NT2/D1 (cell line): ENCODE measurements around the gene IMMP2L.
A peak's percentile ranks its signal among the peaks of the same experiment; 100 is the strongest.

ENCODE experiments used
- DNase-seq: peaks from one replicate; pipeline ENCODE4 v3.0.0-alpha.2; 2011; ENCODE audit warnings: low read depth, low spot score
- H3K27me3 ChIP-seq: 2 replicates; pipeline ENCODE4 v1.6.0; 2011; ENCODE audit warnings: mild to moderate bottlenecking; ENCODE audit not compliant: insufficient read length, insufficient read depth
- H3K36me3 ChIP-seq: 2 replicates; pipeline ENCODE4 v1.6.1; 2011; ENCODE audit warnings: mild to moderate bottlenecking, low read length, mixed read lengths; ENCODE audit not compliant: insufficient read depth, insufficient read length
- H3K4me1 ChIP-seq: 2 replicates; pipeline ENCODE4 v1.5.1; 2011; ENCODE audit not compliant: insufficient read depth, insufficient read length
- H3K4me3 ChIP-seq: 2 replicates; pipeline ENCODE4 v1.5.1; 2011; ENCODE audit warnings: low read depth; ENCODE audit not compliant: insufficient read length
- H3K9ac ChIP-seq: 2 replicates; pipeline ENCODE4 v1.6.0; 2011; ENCODE audit warnings: low read depth; ENCODE audit not compliant: insufficient read length
- H3K9me3 ChIP-seq: 2 replicates; pipeline ENCODE4 v1.5.1; 2011; ENCODE audit warnings: mild to moderate bottlenecking, low read length; ENCODE audit not compliant: insufficient read depth
- SUZ12 ChIP-seq: IDR thresholded peaks from 2 replicates; pipeline ENCODE4 v1.6.1; 2011; ENCODE audit not compliant: insufficient read length, insufficient read depth; ENCODE audit errors: extremely low read depth
- YY1 ChIP-seq: IDR thresholded peaks from 2 replicates; pipeline ENCODE4 v1.6.1; 2011; ENCODE audit not compliant: insufficient read length, insufficient read depth
- ZNF274 ChIP-seq: IDR thresholded peaks from 2 replicates; pipeline ENCODE4 v1.6.1; 2011; ENCODE audit warnings: mild to moderate bottlenecking, low read depth, low read length

The IMMP2L gene

DNA sequence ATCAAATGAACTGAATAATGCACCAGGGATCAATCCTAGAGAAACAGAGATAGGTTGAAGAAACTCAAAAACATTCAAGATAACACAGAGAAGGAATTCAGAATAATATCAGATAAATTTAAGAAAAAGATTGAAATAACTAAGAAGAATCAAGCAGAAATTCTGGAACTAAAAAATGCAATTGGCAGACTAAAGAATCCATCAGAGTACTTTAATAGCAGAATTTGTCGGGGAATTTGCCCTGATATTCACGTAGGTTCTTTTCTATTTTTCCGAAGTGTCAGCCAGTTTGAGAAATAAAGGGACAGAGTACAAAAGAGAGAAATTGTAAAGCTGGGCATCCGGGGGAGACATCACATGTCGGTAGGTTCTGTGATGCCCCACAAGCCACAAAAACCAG is 9.4 kb upstream of the IMMP2L start:
- no peak for DNase-seq
- no peaks in the 10 kb centered on the region; the same call in 1 of the 2 replicates for H3K9me3 ChIP-seq
- TF ChIP-seq SUZ12: no peak
- TF ChIP-seq ZNF274: no peak
- no peak for TF ChIP-seq YY1
- H3K9ac ChIP-seq: no peak overlapping the region
- H3K27me3 ChIP-seq: no peaks in the 10 kb centered on the region
- no peaks in the 10 kb centered on the region for H3K36me3 ChIP-seq
- no peaks in the 10 kb centered on the region for H3K4me1 ChIP-seq
- H3K4me3 ChIP-seq: no peak overlapping the region

DNA sequence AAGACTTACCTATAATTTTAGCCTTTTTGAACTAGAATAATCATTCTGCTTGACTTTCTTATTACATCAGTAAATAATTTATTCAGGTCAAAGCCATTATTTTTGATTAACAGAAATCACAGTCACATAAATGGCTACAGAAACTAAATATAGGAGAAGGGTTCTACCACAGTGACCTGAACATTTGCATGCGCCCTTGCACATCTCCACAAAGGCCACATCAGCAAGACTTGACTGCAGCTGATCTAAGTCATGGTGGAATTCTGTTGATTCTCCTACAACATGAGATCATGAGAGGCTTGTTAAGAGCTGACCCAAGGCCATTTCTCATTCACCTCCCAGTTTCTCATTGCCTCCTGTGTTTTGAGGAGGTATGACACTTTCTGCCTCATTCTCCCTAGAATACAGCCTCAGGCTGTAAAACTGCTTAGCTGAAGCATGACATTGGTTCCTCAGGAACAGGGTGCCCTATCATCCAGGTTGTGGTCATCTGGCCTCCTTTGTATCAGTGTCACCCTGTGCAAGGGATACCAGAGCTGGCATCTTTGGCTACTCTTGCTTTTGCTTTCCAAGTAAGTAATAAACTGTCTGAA is 6.7 kb upstream of the IMMP2L start:
- Histone ChIP-seq H3K4me1 (no peaks in the 10 kb centered on the region), H3K9ac (no peak overlapping the region), H3K9me3 (no peaks in the 10 kb centered on the region; the same call in 1 of the 2 replicates), H3K4me3 (no peak overlapping the region), H3K27me3 (no peaks in the 10 kb centered on the region), H3K36me3 (no peaks in the 10 kb centered on the region)
- TF ChIP-seq ZNF274 (no peak), YY1 (no peak), SUZ12 (no peak)
- no peak for DNase-seq

GRCh38 chr7:111568419-111568818 is 6.1 kb upstream of the IMMP2L start:
- H3K27me3 ChIP-seq: no peaks in the 10 kb centered on the region
- H3K4me3 ChIP-seq: no peak overlapping the region
- DNase-seq: no peak
- H3K9ac ChIP-seq: no peak overlapping the region
- no peaks in the 10 kb centered on the region; the same call in 1 of the 2 replicates for H3K9me3 ChIP-seq
- no peaks in the 10 kb centered on the region for H3K4me1 ChIP-seq
- TF ChIP-seq YY1 (no peak), SUZ12 (no peak), ZNF274 (no peak)
- H3K36me3 ChIP-seq: no peaks in the 10 kb centered on the region

- H3K4me1 ChIP-seq: no peaks in the 10 kb centered on the region
- H3K4me3 ChIP-seq: no peak overlapping the region
- H3K27me3 ChIP-seq: no peaks in the 10 kb centered on the region
- no peak for DNase-seq
- peaks cover 4% of the 10 kb centered on the region for H3K36me3 ChIP-seq
- TF ChIP-seq SUZ12 (no peak), ZNF274 (no peak), YY1 (no peak)
- H3K9me3 ChIP-seq: no peaks in the 10 kb centered on the region
- H3K9ac ChIP-seq: no peak overlapping the region
Observed at GRCh38 chr7:111564078-111564477, 1.8 kb upstream of the IMMP2L start.

DNA sequence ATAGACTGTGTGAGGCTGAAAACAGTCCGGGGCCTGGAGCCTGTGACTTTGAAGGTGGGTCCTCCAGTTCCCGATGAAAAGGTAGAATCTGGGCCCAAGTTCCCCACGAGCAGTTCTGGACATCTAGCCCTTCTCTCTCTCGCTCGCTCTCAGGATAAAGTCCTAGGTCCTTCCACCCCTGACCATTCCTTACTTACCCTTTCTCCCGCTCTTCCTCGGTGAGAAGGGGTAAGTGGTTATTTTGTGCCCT is 713 bp downstream of the IMMP2L start:
- Histone ChIP-seq H3K9ac (peak overlapping the region; percentile 85), H3K27me3 (no peaks in the 10 kb centered on the region), H3K4me3 (peak overlapping the region; percentile 73), H3K36me3 (peaks cover 17% of the 10 kb centered on the region), H3K4me1 (no peaks in the 10 kb centered on the region), H3K9me3 (no peaks in the 10 kb centered on the region)
- TF ChIP-seq ZNF274 (no peak), SUZ12 (no peak), YY1 (no peak)
- no peak for DNase-seq

DNA sequence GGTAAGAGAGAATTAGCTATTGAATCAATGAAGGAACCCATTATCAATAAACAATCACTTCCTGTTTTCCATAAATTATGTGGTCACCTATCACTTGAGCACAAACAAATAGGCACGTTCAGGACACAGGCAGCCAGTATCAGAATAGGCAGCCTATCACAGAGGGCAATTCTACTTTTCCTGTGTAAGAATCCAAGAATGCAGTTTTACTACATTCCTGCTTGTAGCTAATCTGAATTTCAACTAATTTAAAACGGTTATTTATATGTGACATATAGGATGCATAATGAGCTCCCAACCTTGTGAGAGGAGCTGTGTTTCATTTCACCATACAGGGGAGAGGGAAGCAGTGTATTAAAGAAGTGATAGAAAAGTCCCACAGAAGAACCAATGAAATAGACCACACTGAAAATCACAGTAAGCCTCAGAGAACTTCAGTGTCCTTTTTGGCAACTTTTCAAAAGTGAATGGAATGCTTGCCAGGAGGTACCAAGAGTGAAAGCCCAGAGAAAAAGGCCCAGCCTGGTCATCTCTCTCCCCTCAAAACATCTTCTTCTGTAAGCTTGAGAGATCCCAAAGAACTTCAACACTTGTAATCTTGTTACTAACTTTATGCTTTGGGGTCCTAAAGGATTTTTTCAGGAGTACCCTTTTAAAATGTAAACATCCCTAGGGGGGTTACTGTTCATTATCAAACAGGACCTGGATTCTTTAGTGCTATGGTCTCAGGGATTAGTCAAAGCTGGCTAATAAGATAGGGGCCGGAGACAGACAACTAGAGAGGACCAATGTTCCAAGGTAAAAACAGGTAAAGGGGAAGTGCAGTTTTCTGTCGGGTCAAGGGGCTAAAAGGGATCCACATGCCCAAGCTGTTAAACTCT is 1.3 kb downstream of the IMMP2L start:
- Histone ChIP-seq H3K27me3 (no peaks in the 10 kb centered on the region), H3K9ac (peak overlapping the region; percentile 85), H3K4me1 (no peaks in the 10 kb centered on the region), H3K36me3 (peaks cover 17% of the 10 kb centered on the region), H3K4me3 (peak overlapping the region; percentile 73), H3K9me3 (no peaks in the 10 kb centered on the region)
- TF ChIP-seq YY1 (no peak), SUZ12 (no peak), ZNF274 (no peak)
- DNase-seq: no peak

DNA sequence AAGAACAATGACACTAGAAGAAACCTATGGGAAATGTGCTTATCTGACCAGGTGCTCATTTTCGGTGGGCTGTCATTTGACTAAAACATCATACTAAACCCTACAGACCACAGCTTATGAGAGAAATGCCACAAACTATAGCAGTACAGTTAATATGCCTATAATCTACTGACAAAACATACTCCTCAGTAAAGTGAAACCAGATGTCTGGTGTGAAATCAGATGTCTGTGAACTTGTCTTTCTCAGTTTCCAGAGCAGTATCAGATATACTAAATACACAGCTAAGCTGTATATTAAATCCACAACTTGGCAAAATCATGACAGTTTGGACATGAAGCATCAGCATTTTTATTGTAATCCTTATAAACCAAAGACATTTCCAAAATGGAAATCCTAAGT is 3.3 kb downstream of the IMMP2L start:
- no peak for TF ChIP-seq SUZ12
- Histone ChIP-seq H3K9ac (no peak overlapping the region), H3K9me3 (no peaks in the 10 kb centered on the region), H3K4me3 (no peak overlapping the region), H3K27me3 (no peaks in the 10 kb centered on the region), H3K36me3 (peaks cover 17% of the 10 kb centered on the region), H3K4me1 (no peaks in the 10 kb centered on the region)
- no peak for DNase-seq
